ENCODE data around the gene GFRA4. TPM values are rescaled to one million over a fixed set of nuclear protein-coding genes. Genes with fewer than 3 reads are reported as not detected.

The GFRA4 gene
- total RNA-seq: not detected
- not detected for polyA plus RNA-seq
- total RNA-seq: not detected

- Histone ChIP-seq H3K4me1 (ENCODE audit: control insufficient read depth in 2 of 2, insufficient read depth in 2 of 2, low read length in 2 of 2) (peaks cover 7 to 11% of the 10 kb centered on the region in 2 donors), H3K27ac (ENCODE audit: low read depth, low read length) (no peak within 1 kb of the TSS), H3K36me3 (ENCODE audit: control insufficient read depth in 2 of 3, insufficient read depth in 3 of 3, low read length in 3 of 3) (no peaks in the 10 kb centered on the region), H3K9me3 (ENCODE audit: control insufficient read depth in 2 of 3, low read length in 3 of 3) (no peaks in the 10 kb centered on the region), H3K4me3 (ENCODE audit: low read length) (no peak within 1 kb of the TSS), H3K27me3 (ENCODE audit: control insufficient read depth in 2 of 2, insufficient read depth in 2 of 2, low read length in 2 of 2) (peaks cover 0 to 2% of the 10 kb centered on the region in 2 donors)
- Mint-ChIP-seq H3K27me3 (peaks cover 22 to 53% (median 28%) of the 10 kb centered on the region in 5 donors), H3K36me3 (no peaks in the 10 kb centered on the region), H3K27ac (no peak within 1 kb of the TSS), H3K4me3 (no peak within 1 kb of the TSS), H3K9me3 (peaks cover 0 to 2% (median 0%) of the 10 kb centered on the region in 11 donors), H3K4me1 (peaks cover 7 to 26% (median 21%) of the 10 kb centered on the region in 7 donors)
- CTCF ChIA-PET: no interaction called here
- intact Hi-C loops (cut with micrococcal nuclease): no loop called here
- POLR2A ChIA-PET: no interaction called here
- DNase-seq: no peak
- ATAC-seq: no peak
Measured at GRCh38 chr20:3663031-3663701, at the start of gene GFRA4. TSS of gene GFRA4 (minus strand) at chr20:3663399. CDS start at chr20:3663399, 0 bp downstream.

- H3K27me3 Mint-ChIP-seq: peaks cover 6 to 10% (median 7%) of the 10 kb centered on the region in 5 donors
- Histone ChIP-seq H3K27ac (ENCODE audit: low read depth, low read length) (no peak within 1 kb of the TSS), H3K36me3 (ENCODE audit: control insufficient read depth in 2 of 3, insufficient read depth in 3 of 3, low read length in 3 of 3) (no peaks in the 10 kb centered on the region), H3K4me1 (ENCODE audit: control insufficient read depth in 2 of 2, insufficient read depth in 2 of 2, low read length in 2 of 2) (no peaks in the 10 kb centered on the region), H3K27me3 (ENCODE audit: control insufficient read depth in 2 of 2, insufficient read depth in 2 of 2, low read length in 2 of 2) (no peaks in the 10 kb centered on the region), H3K9me3 (ENCODE audit: control insufficient read depth in 2 of 3, low read length in 3 of 3) (no peaks in the 10 kb centered on the region), H3K4me3 (ENCODE audit: low read length) (no peak within 1 kb of the TSS)
- H3K36me3 Mint-ChIP-seq: no peaks in the 10 kb centered on the region
- H3K27ac Mint-ChIP-seq: no peak within 1 kb of the TSS
- H3K4me3 Mint-ChIP-seq: no peak within 1 kb of the TSS
- peak; percentile 63 for ATAC-seq
- no peaks in the 10 kb centered on the region for H3K9me3 Mint-ChIP-seq
- intact Hi-C loops (cut with micrococcal nuclease): no loop called here
- POLR2A ChIA-PET: interaction anchor here (0.6 kb wide), 1 partner anchor 155 kb away, joined by 3 read pairs; no protein-coding TSS in a partner anchor
- CTCF ChIA-PET: no interaction called here
- DNase-seq: no peak
- H3K4me1 Mint-ChIP-seq: peaks cover 0 to 3% (median 0%) of the 10 kb centered on the region in 7 donors
Measured at GRCh38 chr20:3712279-3712873, 49.2 kb upstream of the GFRA4 start, which contains the start of gene SIGLEC1. TSS of gene SIGLEC1 (minus strand) at chr20:3712600. CDS start at chr20:3707128, 5,472 bp downstream.

DNA sequence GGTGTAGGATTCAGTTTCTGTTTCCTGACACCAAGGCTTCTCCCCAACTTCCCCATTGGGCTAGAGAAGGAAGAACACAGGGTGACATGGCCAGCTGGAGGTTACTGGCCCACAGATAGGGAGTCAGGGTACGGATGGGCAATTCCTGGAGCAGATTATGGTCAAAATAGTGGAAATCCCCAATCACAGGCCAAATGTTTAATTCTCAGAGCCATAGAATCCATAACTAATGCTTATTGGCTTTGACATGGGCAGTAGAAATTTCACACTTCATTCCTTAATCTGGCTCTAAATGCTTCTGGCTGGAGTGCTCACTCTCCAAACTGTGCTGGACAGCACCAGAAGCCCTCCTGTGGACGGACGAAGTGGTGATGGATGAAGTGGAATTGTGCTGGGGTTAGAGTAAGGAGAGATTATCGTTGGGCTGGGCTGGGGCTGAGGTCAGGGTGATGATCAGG is 48.3 kb upstream of the GFRA4 start:
- Histone ChIP-seq H3K4me3 (ENCODE audit: low read length) (no peak overlapping the region), H3K4me1 (ENCODE audit: control insufficient read depth in 2 of 2, insufficient read depth in 2 of 2, low read length in 2 of 2) (no peaks in the 10 kb centered on the region), H3K27me3 (ENCODE audit: control insufficient read depth in 2 of 2, insufficient read depth in 2 of 2, low read length in 2 of 2) (no peaks in the 10 kb centered on the region), H3K27ac (ENCODE audit: low read depth, low read length) (no peak overlapping the region), H3K36me3 (ENCODE audit: control insufficient read depth in 2 of 3, insufficient read depth in 3 of 3, low read length in 3 of 3) (no peaks in the 10 kb centered on the region), H3K9me3 (ENCODE audit: control insufficient read depth in 2 of 3, low read length in 3 of 3) (no peaks in the 10 kb centered on the region)
- H3K27me3 Mint-ChIP-seq: peaks cover 6 to 10% (median 7%) of the 10 kb centered on the region in 5 donors
- DNase-seq: no peak
- ChIA-PET CTCF (interaction anchor here (0.8 to 1.5 kb wide), 5 partner anchors 8 to 35 kb away, joined by 3 to 4 read pairs (median 4); no protein-coding TSS in a partner anchor), POLR2A (no interaction called here)
- peaks cover 0 to 3% (median 0%) of the 10 kb centered on the region in 7 donors for H3K4me1 Mint-ChIP-seq
- intact Hi-C loops (cut with micrococcal nuclease): loop anchor here (1.0 to 2.0 kb wide), 2 partner anchors 35 to 149 kb away; no protein-coding TSS in a partner anchor
- no peak overlapping the region for H3K27ac Mint-ChIP-seq
- ATAC-seq: no peak
- no peak overlapping the region for H3K4me3 Mint-ChIP-seq
- H3K36me3 Mint-ChIP-seq: no peaks in the 10 kb centered on the region
- H3K9me3 Mint-ChIP-seq: no peaks in the 10 kb centered on the region

- Histone ChIP-seq H3K4me1 (ENCODE audit: control insufficient read depth in 2 of 2, insufficient read depth in 2 of 2, low read length in 2 of 2) (no peaks in the 10 kb centered on the region), H3K36me3 (ENCODE audit: control insufficient read depth in 2 of 3, insufficient read depth in 3 of 3, low read length in 3 of 3) (no peaks in the 10 kb centered on the region), H3K27ac (ENCODE audit: low read depth, low read length) (no peak overlapping the region), H3K27me3 (ENCODE audit: control insufficient read depth in 2 of 2, insufficient read depth in 2 of 2, low read length in 2 of 2) (no peaks in the 10 kb centered on the region), H3K9me3 (ENCODE audit: control insufficient read depth in 2 of 3, low read length in 3 of 3) (no peaks in the 10 kb centered on the region), H3K4me3 (ENCODE audit: low read length) (no peak overlapping the region)
- ATAC-seq: peak; percentile 62
- ChIA-PET CTCF (interaction anchor here (0.6 to 1.5 kb wide), 7 partner anchors 8 to 36 kb away, joined by 3 to 5 read pairs (median 4); no protein-coding TSS in a partner anchor), POLR2A (no interaction called here)
- peak; percentile 43 to 86 (median 61) for DNase-seq
- Mint-ChIP-seq H3K4me3 (no peak overlapping the region), H3K9me3 (no peaks in the 10 kb centered on the region), H3K36me3 (no peaks in the 10 kb centered on the region), H3K27ac (no peak overlapping the region), H3K4me1 (peaks cover 0 to 3% (median 0%) of the 10 kb centered on the region in 7 donors), H3K27me3 (peaks cover 6 to 10% (median 7%) of the 10 kb centered on the region in 5 donors)
- intact Hi-C loops (cut with micrococcal nuclease): loop anchor here (1.0 to 2.0 kb wide), 2 partner anchors 35 to 148 kb away; no protein-coding TSS in a partner anchor
Measured at GRCh38 chr20:3710703-3711483, 47.7 kb upstream of the GFRA4 start.

GRCh38 chr20:3710011-3710466 is 46.8 kb upstream of the GFRA4 start:
- H3K4me1 Mint-ChIP-seq: peaks cover 0 to 3% (median 0%) of the 10 kb centered on the region in 7 donors

GRCh38 chr20:3707508-3707899 is 44.3 kb upstream of the GFRA4 start:
- H3K4me1 Mint-ChIP-seq: peaks cover 0 to 3% (median 0%) of the 10 kb centered on the region in 7 donors
- DNase-seq (no peak), ATAC-seq (no peak)
- H3K9me3 Mint-ChIP-seq: no peaks in the 10 kb centered on the region
- no peaks in the 10 kb centered on the region for H3K36me3 ChIP-seq (ENCODE audit: control insufficient read depth in 2 of 3, insufficient read depth in 3 of 3, low read length in 3 of 3)
- no peak overlapping the region for H3K4me3 ChIP-seq (ENCODE audit: low read length)
- no peak overlapping the region for H3K27ac ChIP-seq (ENCODE audit: low read depth, low read length)
- peak overlapping the region in 2 of 9 donors; percentile 12 to 62 for H3K27ac Mint-ChIP-seq
- ChIA-PET CTCF (interaction anchor here (0.6 kb wide), 1 partner anchor 373 kb away, joined by 3 read pairs; no protein-coding TSS in a partner anchor), POLR2A (no interaction called here)
- H3K4me3 Mint-ChIP-seq: no peak overlapping the region
- intact Hi-C loops (cut with micrococcal nuclease): no loop called here
- no peaks in the 10 kb centered on the region for H3K4me1 ChIP-seq (ENCODE audit: control insufficient read depth in 2 of 2, insufficient read depth in 2 of 2, low read length in 2 of 2)
- no peaks in the 10 kb centered on the region for H3K9me3 ChIP-seq (ENCODE audit: control insufficient read depth in 2 of 3, low read length in 3 of 3)
- H3K27me3 Mint-ChIP-seq: peaks cover 6 to 10% (median 7%) of the 10 kb centered on the region in 5 donors
- no peaks in the 10 kb centered on the region for H3K36me3 Mint-ChIP-seq
- no peaks in the 10 kb centered on the region for H3K27me3 ChIP-seq (ENCODE audit: control insufficient read depth in 2 of 2, insufficient read depth in 2 of 2, low read length in 2 of 2)

More at GRCh38 chr20:3710011-3710466, 46.8 kb upstream of the GFRA4 start:
- no peak for ATAC-seq
- H3K9me3 Mint-ChIP-seq: no peaks in the 10 kb centered on the region
- H3K27me3 ChIP-seq (ENCODE audit: control insufficient read depth in 2 of 2, insufficient read depth in 2 of 2, low read length in 2 of 2): no peaks in the 10 kb centered on the region
- no peaks in the 10 kb centered on the region for H3K9me3 ChIP-seq (ENCODE audit: control insufficient read depth in 2 of 3, low read length in 3 of 3)
- no peaks in the 10 kb centered on the region for H3K4me1 ChIP-seq (ENCODE audit: control insufficient read depth in 2 of 2, insufficient read depth in 2 of 2, low read length in 2 of 2)
- ChIA-PET POLR2A (no interaction called here), CTCF (interaction anchor here (0.8 to 1.5 kb wide), 5 partner anchors 9 to 504 kb away, joined by 3 to 5 read pairs (median 4); no protein-coding TSS in a partner anchor)
- DNase-seq: no peak
- H3K27ac Mint-ChIP-seq: peak overlapping the region in 1 of 9 donors; percentile 46
- H3K36me3 Mint-ChIP-seq: no peaks in the 10 kb centered on the region
- H3K4me3 Mint-ChIP-seq: no peak overlapping the region
- no peak overlapping the region for H3K4me3 ChIP-seq (ENCODE audit: low read length)
- peaks cover 6 to 10% (median 7%) of the 10 kb centered on the region in 5 donors for H3K27me3 Mint-ChIP-seq
- H3K36me3 ChIP-seq (ENCODE audit: control insufficient read depth in 2 of 3, insufficient read depth in 3 of 3, low read length in 3 of 3): no peaks in the 10 kb centered on the region
- H3K27ac ChIP-seq (ENCODE audit: low read depth, low read length): no peak overlapping the region
- intact Hi-C loops (cut with micrococcal nuclease): loop anchor here in 1 of 2 donors (2.0 kb wide), 1 partner anchor 147 kb away; no protein-coding TSS in a partner anchor
